C4-2B (cell line): Measurements from ENCODE around the gene THEM4.

Experiments used
- H3K27ac ChIP-seq: fragments of 450-650 bp; 2 replicates; pipeline ENCODE4 v1.5.1; 2017
- ZFX ChIP-seq: fragments of 450-650 bp; IDR thresholded peaks from 2 replicates; pipeline ENCODE4 v1.6.1; 2017
- TF ChIP-seq, protein P1 (sequence below): fragments of 450-650 bp; conservative IDR thresholded peaks from 2 replicates; pipeline ENCODE4 v1.5.1; 2017; ENCODE audit warnings: mild to moderate bottlenecking

THEM4 gene

DNA sequence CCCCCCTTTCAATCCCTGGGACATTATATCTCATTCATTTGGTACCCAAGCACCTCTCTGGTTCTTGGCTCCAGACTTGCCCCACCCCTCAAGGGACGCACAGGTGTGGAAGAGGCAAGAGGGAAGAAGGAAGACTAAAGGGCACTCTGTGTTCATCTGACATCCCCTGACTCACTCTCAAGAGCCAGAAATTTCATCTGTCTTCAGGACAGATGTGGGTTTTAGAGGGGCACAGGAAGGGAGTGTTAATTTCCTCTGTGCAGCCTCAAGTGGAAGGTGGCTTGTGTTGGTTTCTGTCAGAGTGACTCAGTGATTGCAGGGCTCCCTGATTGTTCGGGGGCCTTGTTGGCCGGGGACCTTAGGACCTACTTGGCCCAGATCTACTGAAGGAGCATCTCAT, 72.1 kb downstream of the THEM4 start:
- peak overlapping the region; percentile 92 for H3K27ac ChIP-seq
- no peak for TF ChIP-seq ZFX

DNA sequence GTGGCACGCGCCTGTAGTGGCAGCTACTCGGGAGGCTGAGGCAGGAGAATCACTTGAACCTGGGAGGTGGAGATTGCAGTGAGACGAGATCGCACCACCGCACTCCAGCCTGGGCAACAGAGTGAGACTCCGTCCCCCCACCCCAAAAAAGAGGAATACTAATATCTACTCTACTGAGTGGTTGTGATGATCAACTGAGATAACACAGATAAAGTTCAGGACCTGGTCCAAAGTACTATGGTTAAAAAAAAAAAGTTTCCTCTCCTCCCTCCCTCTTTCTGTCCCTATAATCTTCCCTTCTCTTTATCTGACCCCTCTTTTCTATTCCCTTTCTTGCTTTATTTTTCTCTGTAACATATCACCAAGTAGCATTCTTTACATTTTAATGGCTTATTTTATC, 73.7 kb downstream of the THEM4 start:
- H3K27ac ChIP-seq = no peak overlapping the region
- TF ChIP-seq, protein P1, sequence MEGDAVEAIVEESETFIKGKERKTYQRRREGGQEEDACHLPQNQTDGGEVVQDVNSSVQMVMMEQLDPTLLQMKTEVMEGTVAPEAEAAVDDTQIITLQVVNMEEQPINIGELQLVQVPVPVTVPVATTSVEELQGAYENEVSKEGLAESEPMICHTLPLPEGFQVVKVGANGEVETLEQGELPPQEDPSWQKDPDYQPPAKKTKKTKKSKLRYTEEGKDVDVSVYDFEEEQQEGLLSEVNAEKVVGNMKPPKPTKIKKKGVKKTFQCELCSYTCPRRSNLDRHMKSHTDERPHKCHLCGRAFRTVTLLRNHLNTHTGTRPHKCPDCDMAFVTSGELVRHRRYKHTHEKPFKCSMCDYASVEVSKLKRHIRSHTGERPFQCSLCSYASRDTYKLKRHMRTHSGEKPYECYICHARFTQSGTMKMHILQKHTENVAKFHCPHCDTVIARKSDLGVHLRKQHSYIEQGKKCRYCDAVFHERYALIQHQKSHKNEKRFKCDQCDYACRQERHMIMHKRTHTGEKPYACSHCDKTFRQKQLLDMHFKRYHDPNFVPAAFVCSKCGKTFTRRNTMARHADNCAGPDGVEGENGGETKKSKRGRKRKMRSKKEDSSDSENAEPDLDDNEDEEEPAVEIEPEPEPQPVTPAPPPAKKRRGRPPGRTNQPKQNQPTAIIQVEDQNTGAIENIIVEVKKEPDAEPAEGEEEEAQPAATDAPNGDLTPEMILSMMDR = no peak
- TF ChIP-seq ZFX = no peak

DNA sequence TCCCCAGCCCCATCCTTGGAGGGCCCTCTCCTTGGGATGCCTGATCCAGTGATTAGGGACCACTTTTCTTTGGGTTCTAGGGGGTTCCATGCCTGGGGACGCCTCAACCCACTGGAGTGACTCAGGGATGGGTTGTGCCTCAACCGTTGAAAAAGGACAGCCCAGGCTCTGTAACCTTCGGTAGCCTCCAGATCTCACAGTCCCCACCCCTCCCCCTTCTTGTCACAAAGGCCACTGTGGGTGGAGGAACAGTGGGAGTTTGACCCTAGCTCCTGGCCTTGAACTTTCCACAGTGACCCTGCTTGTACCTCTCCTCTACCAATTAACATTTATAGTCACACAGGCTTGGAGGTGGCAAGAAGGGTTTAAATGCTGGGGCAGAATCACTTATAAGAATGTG, 75.1 kb downstream of the THEM4 start:
- H3K27ac ChIP-seq = no peak overlapping the region; the same call in 1 of the 2 replicates
- no peak for TF ChIP-seq ZFX
- TF ChIP-seq, protein P1 = no peak

DNA sequence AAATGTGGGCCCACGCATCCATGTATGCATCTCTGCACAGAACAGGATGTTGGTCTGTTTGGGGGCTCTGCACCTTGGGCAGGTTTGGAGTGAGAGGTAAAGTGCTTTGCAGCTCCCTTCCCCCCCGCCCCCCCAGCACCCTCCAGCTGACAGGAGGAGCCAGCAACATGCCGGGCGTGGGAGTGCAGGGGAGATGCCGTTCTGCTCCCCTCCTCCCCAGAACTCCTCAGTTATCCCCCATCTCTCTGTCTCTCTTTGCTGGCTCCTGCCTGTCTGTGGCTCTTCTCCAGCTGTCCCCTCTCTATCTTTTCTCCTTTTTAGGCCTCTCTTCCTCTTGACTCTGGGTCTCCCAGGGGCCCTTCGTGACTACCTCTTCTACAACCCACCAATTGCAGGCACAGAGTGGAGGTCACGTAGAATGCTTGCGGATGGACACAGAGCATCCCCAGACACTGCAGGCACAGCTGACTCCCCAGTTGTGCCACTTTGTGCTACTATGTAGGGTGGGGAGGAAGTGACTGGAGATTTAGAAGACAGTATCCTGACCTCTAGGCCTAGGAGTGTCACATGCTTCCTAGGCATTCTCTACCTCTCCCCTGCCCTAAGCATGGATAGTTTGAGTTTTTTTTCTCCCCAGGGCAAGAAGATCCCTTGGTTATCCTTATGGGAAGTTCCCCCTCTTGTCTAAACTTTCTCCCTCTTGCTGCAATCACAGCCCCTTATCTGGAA, 76.0 kb downstream of the THEM4 start:
- H3K27ac ChIP-seq = peak overlapping the region; percentile 86
- TF ChIP-seq, protein P1 = no peak
- no peak for TF ChIP-seq ZFX

DNA sequence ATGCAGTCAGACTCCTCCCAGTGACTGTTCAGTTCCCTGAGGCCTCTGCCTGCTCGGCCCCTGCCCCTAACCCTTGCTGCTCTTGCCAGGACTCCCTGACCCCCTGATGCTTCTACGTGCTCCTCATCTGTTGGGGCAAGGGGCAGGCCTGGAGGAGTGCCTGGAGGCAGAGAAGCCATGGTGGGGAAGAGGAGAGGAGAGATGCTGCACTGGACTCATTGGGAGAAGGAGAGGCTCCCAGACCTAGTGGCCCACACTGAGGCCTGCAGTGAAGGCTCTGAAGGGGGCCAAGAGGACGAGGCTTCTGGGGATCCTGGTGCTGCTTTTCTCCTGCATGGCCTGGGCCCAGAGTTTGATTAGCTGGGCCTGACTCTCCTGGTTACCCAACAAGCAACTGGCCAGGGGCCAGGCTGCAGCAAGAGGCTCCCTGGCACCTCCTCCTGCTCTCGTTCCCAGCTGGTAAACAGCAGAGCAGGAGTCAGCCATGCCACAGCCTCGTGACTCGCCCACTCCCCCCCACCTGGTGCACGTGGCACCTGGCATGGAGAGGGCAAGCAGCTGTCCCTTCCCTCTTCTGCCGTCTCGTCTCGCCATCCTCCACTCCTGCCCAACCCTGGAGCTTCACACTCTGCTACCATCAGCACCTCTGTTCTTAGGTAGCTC, 76.9 kb downstream of the THEM4 start:
- TF ChIP-seq, protein P1 = no peak
- TF ChIP-seq ZFX = peak; percentile 43; the same call in 1 of the 2 replicates

DNA sequence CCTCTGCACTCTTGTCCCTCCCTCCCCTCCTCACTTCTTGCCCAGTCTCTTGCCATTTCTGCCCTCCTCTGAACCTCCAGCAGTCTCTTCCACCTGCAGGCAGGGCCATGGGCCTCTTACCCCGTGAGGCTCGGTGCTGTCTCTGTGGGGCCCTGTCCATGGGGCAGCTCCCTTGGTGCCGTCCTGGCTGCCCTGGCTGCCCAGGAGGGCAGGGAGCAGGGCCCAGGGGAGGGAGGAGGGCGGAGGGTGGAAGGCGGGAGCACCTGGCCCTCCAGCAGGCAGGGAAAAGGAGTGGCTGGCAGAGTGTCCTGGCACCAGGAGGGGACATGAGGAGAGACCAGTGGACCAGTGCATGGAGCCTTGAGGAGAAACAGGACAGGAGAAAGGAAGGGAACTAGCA, 77.7 kb downstream of the THEM4 start, which contains the start of gene RORC:
RORC (minus strand) TSS at position 198 of the 400 bp plus-strand sequence; CDS start at position 160, 38 bp downstream.
- peak within 1 kb of the TSS; percentile 86 for H3K27ac ChIP-seq
- TF ChIP-seq, protein P1 = no peak
- TF ChIP-seq ZFX = peak; percentile 33; the same call in 1 of the 2 replicates

More for the DNA sequence above, 76.9 kb downstream of the THEM4 start:
- H3K27ac ChIP-seq = peak overlapping the region; percentile 86

DNA sequence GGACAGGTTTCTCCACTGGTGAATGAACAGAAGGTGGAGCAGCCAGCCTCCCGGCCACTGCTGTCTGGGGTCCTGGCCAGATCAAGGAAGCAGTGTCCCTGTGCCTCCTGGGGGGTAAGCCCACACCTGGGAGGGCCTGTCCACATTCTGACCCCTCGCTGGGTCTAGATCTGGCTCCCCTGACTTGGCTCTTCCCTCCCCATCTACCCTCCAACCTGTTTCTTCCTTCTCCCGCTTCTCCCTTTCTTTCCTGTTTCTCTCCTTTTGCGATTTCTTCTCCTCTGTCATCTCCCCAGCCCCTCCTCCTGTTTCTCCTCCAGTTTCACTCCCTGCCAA, 78.1 kb downstream of the THEM4 start:
- TF ChIP-seq ZFX = no peak
- TF ChIP-seq, protein P1 = no peak
- peak overlapping the region; percentile 86 for H3K27ac ChIP-seq
